Hepatocyte (in vitro differentiated cells): Measurements from ENCODE around the gene ZMYND19. TPM values are rescaled to one million over a fixed set of nuclear protein-coding genes. Genes with fewer than 3 reads are reported as not detected.

Source experiments
- DNase-seq: peaks from one replicate; pipeline ENCODE4 v3.0.0-alpha.2; 2016; ENCODE audit warnings: low spot score
- H2AFZ ChIP-seq: fragments of 200-600 bp; sonication (generic); 2 replicates; pipeline ENCODE4 v1.6.0; 2016; ENCODE audit warnings: antibody characterized with exemption, mild to moderate bottlenecking
- H3K27ac ChIP-seq: fragments of 200-600 bp; sonication (generic); 2 replicates; pipeline ENCODE4 v1.5.1; 2016; ENCODE audit warnings: mild to moderate bottlenecking
- H3K27me3 ChIP-seq: fragments of 200-600 bp; sonication (generic); 2 replicates; pipeline ENCODE4 v1.6.1; 2016
- H3K36me3 ChIP-seq: fragments of 200-600 bp; sonication (generic); replicated peaks from 2 replicates; pipeline ENCODE4 v1.5.1; 2016; ENCODE audit warnings: low read depth; ENCODE audit not compliant: insufficient read depth
- H3K4me1 ChIP-seq: fragments of 200-600 bp; sonication (generic); 2 replicates; pipeline ENCODE4 v1.5.1; 2016; ENCODE audit warnings: mild to moderate bottlenecking, moderate library complexity; ENCODE audit not compliant: insufficient read depth
- H3K4me2 ChIP-seq: fragments of 200-600 bp; sonication (generic); 2 replicates; pipeline ENCODE4 v1.6.0; 2016
- H3K4me3 ChIP-seq: fragments of 200-600 bp; sonication (generic); 2 replicates; pipeline ENCODE4 v1.5.1; 2016; ENCODE audit warnings: mild to moderate bottlenecking
- H3K79me2 ChIP-seq: fragments of 200-600 bp; sonication (generic); 2 replicates; pipeline ENCODE4 v1.6.0; 2017; ENCODE audit warnings: mild to moderate bottlenecking
- H3K9me2 ChIP-seq: fragments of 200-600 bp; sonication (generic); replicated peaks from 2 replicates; pipeline ENCODE4 v1.6.0; 2017; ENCODE audit warnings: mild to moderate bottlenecking; ENCODE audit not compliant: insufficient read depth
- H3K9me3 ChIP-seq: fragments of 200-600 bp; sonication (generic); 2 replicates; pipeline ENCODE4 v1.5.1; 2016; ENCODE audit warnings: low read depth, mild to moderate bottlenecking
- H4K20me1 ChIP-seq: fragments of 200-600 bp; sonication (generic); 2 replicates; pipeline ENCODE4 v1.6.0; 2016; ENCODE audit warnings: mild to moderate bottlenecking; ENCODE audit not compliant: insufficient read depth, poor library complexity, severe bottlenecking
- EZH2 ChIP-seq: fragments of 200-600 bp; sonication (generic); IDR thresholded peaks from 2 replicates; pipeline ENCODE4 v1.6.1; 2016; ENCODE audit warnings: antibody characterized with exemption, mild to moderate bottlenecking, borderline replicate concordance
- EZH2phosphoT487 ChIP-seq: fragments of 200-600 bp; sonication (generic); IDR thresholded peaks from one replicate; pipeline ENCODE4 v1.6.1; 2018; ENCODE audit warnings: antibody characterized with exemption, mild to moderate bottlenecking, low read depth, moderate library complexity; ENCODE audit not compliant: unreplicated experiment, severe bottlenecking
- WGBS: methylation state at CpG from one replicate; pipeline ENCODE4 v1.1.6; 2016; ENCODE audit warnings: low lambda C conversion rate; ENCODE audit errors: missing lambda C conversion rate; 5-methylcytosine and 5-hydroxymethylcytosine counted together
- polyA plus RNA-seq: library from polyadenylated mRNA; unstranded; fragments of >200 nt; fragmentation: Nextera tagmentation; extraction: Ambion mirVana; gene quantifications from 2 replicates; pipeline ENCODE4 v1.2.1, GENCODE V29; 2016
- total RNA-seq: library from RNA; depleted of rRNA; stranded (reverse); fragments of >200 nt; gene quantifications from 2 replicates; pipeline ENCODE4 v1.2.3, GENCODE V29; 2014
- TF ChIP-seq, protein P1 (sequence below): fragments of 200-600 bp; sonication (generic); IDR thresholded peaks from 2 replicates; pipeline ENCODE4 v1.5.1; 2016; ENCODE audit warnings: antibody characterized with exemption, mild to moderate bottlenecking; ENCODE audit not compliant: poor library complexity

ZMYND19 gene
- total and polyA plus RNA-seq, 2 experiments from 2014 or later, result 20.4 to 46.9 TPM

DNA sequence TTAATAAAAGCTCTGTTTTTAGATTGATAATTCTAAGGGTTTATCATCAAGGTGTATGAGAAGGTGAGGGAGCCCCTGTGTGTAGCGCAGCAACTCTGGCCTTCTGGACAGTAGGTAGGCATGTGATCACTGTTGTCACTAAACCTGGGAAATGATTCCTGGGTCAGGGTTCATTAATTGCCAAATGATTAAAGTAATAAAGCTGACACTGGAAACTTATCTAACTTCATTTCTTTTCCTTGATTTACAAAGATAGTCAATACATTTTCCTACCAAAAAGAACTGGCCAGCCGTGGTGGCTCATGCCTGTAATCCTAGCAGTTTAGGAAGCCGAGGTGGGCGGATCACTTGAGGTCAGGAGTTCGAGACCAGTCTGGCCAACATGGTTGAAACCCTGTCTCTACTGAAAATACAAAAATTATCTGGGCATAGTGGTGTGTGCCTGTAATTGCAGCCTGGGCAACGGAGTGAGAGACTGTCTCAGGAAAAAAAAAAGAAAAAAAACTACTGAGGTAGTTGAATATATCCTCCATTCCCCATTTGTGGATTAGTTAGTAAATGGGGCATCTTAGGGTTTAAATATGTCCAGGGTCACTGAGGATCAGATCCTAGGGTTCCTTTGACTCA, 30.9 kb upstream of the ZMYND19 start:
- H4K20me1 ChIP-seq, result peaks cover 59% of the 10 kb centered on the region
- 66% methylated on average over 6 of the region's 6 CpGs for WGBS

GRCh38 chr9:137620581-137620980, 30.3 kb upstream of the ZMYND19 start:
- Histone ChIP-seq H3K79me2 (peaks cover 84% of the 10 kb centered on the region), H3K27me3 (no peaks in the 10 kb centered on the region), H4K20me1 (peaks cover 53% of the 10 kb centered on the region), H2AFZ (no peak overlapping the region), H3K36me3 (no peaks in the 10 kb centered on the region), H3K9me3 (no peaks in the 10 kb centered on the region), H3K4me3 (no peak overlapping the region), H3K9me2 (no peaks in the 10 kb centered on the region), H3K4me1 (peaks cover 21% of the 10 kb centered on the region), H3K4me2 (peak overlapping the region; percentile 81), H3K27ac (peak overlapping the region; percentile 6)
- TF ChIP-seq EZH2phosphoT487, result no peak
- TF ChIP-seq, protein P1, sequence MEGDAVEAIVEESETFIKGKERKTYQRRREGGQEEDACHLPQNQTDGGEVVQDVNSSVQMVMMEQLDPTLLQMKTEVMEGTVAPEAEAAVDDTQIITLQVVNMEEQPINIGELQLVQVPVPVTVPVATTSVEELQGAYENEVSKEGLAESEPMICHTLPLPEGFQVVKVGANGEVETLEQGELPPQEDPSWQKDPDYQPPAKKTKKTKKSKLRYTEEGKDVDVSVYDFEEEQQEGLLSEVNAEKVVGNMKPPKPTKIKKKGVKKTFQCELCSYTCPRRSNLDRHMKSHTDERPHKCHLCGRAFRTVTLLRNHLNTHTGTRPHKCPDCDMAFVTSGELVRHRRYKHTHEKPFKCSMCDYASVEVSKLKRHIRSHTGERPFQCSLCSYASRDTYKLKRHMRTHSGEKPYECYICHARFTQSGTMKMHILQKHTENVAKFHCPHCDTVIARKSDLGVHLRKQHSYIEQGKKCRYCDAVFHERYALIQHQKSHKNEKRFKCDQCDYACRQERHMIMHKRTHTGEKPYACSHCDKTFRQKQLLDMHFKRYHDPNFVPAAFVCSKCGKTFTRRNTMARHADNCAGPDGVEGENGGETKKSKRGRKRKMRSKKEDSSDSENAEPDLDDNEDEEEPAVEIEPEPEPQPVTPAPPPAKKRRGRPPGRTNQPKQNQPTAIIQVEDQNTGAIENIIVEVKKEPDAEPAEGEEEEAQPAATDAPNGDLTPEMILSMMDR, result no peak
- no peak for TF ChIP-seq EZH2
- WGBS, result 83% methylated on average over 7 of the region's 7 CpGs
- DNase-seq, result no peak

More for the DNA sequence above, 30.9 kb upstream of the ZMYND19 start:
- H3K36me3 ChIP-seq, result no peaks in the 10 kb centered on the region
- no peaks in the 10 kb centered on the region for H3K9me3 ChIP-seq
- peaks cover 21% of the 10 kb centered on the region for H3K4me1 ChIP-seq
- no peak overlapping the region for H2AFZ ChIP-seq
- no peaks in the 10 kb centered on the region for H3K9me2 ChIP-seq
- peaks cover 88% of the 10 kb centered on the region for H3K79me2 ChIP-seq
- no peak overlapping the region for H3K4me3 ChIP-seq
- DNase-seq, result no peak
- H3K27me3 ChIP-seq, result no peaks in the 10 kb centered on the region
- H3K27ac ChIP-seq, result peak overlapping the region; percentile 6
- H3K4me2 ChIP-seq, result peak overlapping the region; percentile 81
- TF ChIP-seq, protein P1, result peak; percentile 21
- no peak for TF ChIP-seq EZH2phosphoT487

- Histone ChIP-seq H3K9me2 (no peaks in the 10 kb centered on the region), H3K79me2 (peaks cover 82% of the 10 kb centered on the region), H3K4me2 (peak overlapping the region; percentile 81), H2AFZ (no peak overlapping the region), H3K4me1 (peaks cover 21% of the 10 kb centered on the region), H3K9me3 (no peaks in the 10 kb centered on the region), H3K36me3 (no peaks in the 10 kb centered on the region), H3K4me3 (peak overlapping the region; percentile 44), H3K27me3 (no peaks in the 10 kb centered on the region), H3K27ac (peak overlapping the region; percentile 81), H4K20me1 (peaks cover 49% of the 10 kb centered on the region)
- 76% methylated on average over 4 of the region's 4 CpGs for WGBS
- TF ChIP-seq, protein P1, result no peak
- TF ChIP-seq EZH2, result no peak
- TF ChIP-seq EZH2phosphoT487, result no peak
- DNase-seq, result no peak
Observed at GRCh38 chr9:137620048-137620405, 29.7 kb upstream of the ZMYND19 start.
